ENCODE results near the gene ANK2.

ANK2 gene

DNA sequence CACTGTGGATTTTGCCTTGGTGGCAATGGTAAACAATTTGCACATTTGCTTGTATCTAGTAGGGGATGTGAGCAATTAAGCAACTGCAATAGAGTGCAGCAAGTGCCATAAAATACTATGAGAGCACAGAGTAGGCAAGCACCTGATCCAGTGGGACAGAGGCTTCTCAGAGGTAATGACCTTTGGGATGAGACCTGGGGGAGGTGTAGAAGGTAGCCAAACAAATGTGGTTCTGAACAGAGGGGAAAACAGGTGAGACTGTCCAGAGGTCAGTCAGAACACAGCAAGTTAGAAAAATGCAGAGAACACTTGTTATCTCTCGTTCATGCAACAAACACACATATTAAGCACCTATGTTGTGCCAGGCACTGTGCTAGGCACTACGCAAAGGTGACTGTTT, 21.4 kb upstream of the ANK2 start:
- no peak for ATAC-seq
- H3K27me3 Mint-ChIP-seq: no peaks in the 10 kb centered on the region
- H3K27ac Mint-ChIP-seq: no peak overlapping the region
- H3K4me3 Mint-ChIP-seq: no peak overlapping the region
- no peaks in the 10 kb centered on the region for H3K36me3 Mint-ChIP-seq
- H3K9me3 Mint-ChIP-seq: no peaks in the 10 kb centered on the region
- no peaks in the 10 kb centered on the region for H3K4me1 Mint-ChIP-seq

DNA sequence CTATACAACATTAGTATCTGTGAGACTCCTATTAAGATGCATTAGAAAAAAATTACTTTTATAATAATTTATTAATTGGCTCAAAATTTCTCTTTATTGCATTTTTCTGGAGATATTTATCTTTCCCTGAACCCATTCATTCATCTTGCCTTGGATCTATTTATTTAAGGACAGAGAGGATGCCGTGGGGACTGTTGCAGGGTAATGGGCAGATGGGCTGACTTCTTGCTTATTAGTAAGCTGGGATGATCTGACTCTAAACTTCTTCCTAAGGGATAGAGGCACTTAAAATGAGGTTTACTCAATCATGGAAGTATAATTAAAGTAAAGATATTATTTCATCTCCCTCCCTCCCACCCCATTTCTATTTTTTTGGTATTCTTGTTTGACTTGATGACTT, 18.2 kb upstream of the ANK2 start:
- Mint-ChIP-seq H3K4me1 (no peaks in the 10 kb centered on the region), H3K4me3 (no peak overlapping the region), H3K27me3 (no peaks in the 10 kb centered on the region), H3K36me3 (no peaks in the 10 kb centered on the region), H3K9me3 (no peaks in the 10 kb centered on the region), H3K27ac (no peak overlapping the region)
- ATAC-seq: no peak

DNA sequence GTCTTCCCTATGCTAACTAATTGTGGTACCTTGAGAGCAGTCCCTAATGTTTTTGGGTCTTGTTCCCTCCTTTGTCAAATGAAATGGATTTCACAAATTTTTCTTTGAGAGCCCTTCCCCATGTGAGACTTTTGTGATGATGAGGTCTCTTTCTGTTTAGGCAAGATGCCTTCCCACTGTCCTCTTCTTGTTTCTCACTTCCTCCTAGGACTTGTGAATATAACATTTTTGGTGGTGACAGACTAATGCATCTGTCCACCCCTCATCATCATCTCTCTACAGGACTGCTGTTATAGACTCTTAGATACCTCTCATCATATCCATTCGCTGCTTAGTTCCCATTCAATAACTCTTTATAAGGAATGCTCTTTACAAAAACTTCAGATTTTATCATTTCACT, 8.7 kb upstream of the ANK2 start:
- Mint-ChIP-seq H3K4me3 (no peak overlapping the region), H3K27ac (no peak overlapping the region), H3K4me1 (no peaks in the 10 kb centered on the region), H3K27me3 (no peaks in the 10 kb centered on the region), H3K9me3 (peaks cover 3% of the 10 kb centered on the region), H3K36me3 (no peaks in the 10 kb centered on the region)
- ATAC-seq: no peak

DNA sequence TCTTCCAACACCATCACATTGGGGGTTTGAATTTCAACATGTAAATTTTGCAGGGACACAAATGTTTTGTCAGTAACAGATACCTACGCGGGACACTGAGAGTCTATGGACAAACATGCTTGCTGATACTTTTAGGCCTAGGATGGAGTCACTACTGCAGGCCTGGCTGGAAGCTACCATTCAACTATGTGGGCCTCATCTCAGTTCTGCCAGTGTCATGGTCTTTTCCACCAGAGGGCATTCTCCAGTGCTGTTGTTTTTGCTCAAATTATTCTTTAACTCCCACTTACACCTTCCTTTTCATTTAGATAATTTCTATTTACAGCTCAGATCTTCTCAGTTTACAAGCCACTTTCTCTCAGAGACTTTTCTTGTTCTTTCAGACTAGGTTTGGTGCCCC, 7.0 kb upstream of the ANK2 start:
- Mint-ChIP-seq H3K36me3 (no peaks in the 10 kb centered on the region), H3K27me3 (no peaks in the 10 kb centered on the region), H3K4me3 (no peak overlapping the region), H3K9me3 (peaks cover 3% of the 10 kb centered on the region), H3K27ac (no peak overlapping the region), H3K4me1 (no peaks in the 10 kb centered on the region)
- no peak for ATAC-seq

DNA sequence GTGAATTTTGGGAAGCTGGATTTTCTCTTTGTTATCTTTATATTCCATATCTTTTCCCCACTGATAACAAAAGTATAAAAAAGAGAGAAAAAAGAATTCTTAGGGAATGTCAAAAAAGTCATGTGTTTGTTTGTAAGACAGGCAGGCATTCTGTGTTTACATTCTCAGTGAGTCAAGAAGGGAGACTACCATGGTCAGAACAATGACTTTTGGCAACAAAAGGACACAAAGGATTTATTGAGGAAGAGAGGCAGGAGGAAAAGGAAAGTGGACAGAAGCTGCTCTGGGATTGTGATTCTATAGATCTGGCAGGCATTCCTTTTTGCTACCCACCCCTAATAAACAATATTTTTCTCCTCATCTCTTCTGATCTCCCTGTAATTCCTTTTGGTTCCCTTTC, 5.9 kb upstream of the ANK2 start:
- no peaks in the 10 kb centered on the region for H3K36me3 Mint-ChIP-seq
- no peak overlapping the region for H3K4me3 Mint-ChIP-seq
- no peak for ATAC-seq

DNA sequence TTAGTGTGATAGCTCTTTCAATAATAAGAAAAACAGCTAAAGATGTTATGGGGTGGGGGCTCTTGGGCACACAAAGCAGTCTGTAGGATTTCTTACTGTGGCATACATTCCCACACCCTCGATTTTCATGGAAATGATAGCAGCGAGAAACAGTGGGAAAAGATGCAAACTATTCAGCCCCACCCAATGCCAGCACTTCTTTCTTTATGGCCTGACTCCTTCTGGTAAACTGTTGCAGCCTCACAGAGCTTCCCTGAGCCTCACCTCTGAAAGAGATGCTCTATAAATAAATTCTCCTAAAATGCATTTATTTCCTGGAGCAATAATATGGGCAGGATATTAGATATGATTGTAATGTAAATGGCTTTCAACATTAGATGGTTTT, 910 bp downstream of the ANK2 start:
- Mint-ChIP-seq H3K27me3 (peaks cover 8% of the 10 kb centered on the region), H3K4me1 (peaks cover 6% of the 10 kb centered on the region), H3K9me3 (no peaks in the 10 kb centered on the region), H3K27ac (no peak overlapping the region), H3K36me3 (no peaks in the 10 kb centered on the region), H3K4me3 (no peak overlapping the region)
- ATAC-seq: no peak

More for the DNA sequence above, 5.9 kb upstream of the ANK2 start:
- Mint-ChIP-seq H3K4me1 (no peaks in the 10 kb centered on the region), H3K27ac (no peak overlapping the region), H3K9me3 (peaks cover 3% of the 10 kb centered on the region), H3K27me3 (no peaks in the 10 kb centered on the region)

DNA sequence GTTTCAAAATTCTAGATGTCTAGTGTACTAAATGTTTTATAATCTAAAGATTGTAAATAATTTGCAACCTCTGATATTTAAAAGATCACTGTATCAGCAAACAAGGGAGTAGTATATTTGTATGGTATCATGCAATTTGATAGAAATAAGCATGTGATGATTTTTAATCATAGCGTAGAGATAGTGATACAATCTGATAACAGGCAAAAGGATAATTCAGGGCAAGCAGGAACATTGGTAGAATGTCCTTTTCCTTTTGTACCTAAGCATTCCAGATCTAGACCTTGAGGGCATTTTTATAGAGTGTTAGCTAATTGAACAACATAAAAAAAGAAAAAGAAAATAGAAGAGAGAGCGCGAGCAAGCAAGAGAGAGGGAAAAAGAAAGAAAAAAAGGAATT, 1.4 kb downstream of the ANK2 start:
- Mint-ChIP-seq H3K27ac (no peak overlapping the region), H3K4me1 (peaks cover 6% of the 10 kb centered on the region), H3K9me3 (no peaks in the 10 kb centered on the region), H3K27me3 (peaks cover 8% of the 10 kb centered on the region), H3K4me3 (no peak overlapping the region), H3K36me3 (no peaks in the 10 kb centered on the region)
- no peak for ATAC-seq

DNA sequence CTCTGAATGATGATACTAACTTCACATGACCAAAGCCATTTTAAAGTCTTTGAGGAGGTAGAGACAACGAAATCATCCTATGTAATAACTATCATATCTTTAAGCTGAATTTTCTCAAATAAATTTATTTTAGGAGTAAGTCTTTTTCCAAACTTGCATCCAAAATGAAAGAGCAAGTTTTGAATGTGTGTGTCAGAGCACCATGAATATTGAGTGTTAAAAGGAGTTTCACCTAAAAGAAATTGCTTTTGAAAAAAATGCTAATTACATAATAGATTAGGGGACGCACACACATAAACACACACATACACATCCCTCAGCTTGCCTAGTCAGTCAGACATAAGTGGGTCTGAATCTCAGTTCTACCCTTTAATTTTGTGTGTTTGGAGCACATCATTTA, 1.9 kb downstream of the ANK2 start:
- no peaks in the 10 kb centered on the region for H3K36me3 Mint-ChIP-seq
- peaks cover 8% of the 10 kb centered on the region for H3K27me3 Mint-ChIP-seq
- H3K9me3 Mint-ChIP-seq: no peaks in the 10 kb centered on the region
- H3K4me3 Mint-ChIP-seq: no peak overlapping the region
- no peak for ATAC-seq
- no peak overlapping the region for H3K27ac Mint-ChIP-seq
- H3K4me1 Mint-ChIP-seq: peaks cover 6% of the 10 kb centered on the region

DNA sequence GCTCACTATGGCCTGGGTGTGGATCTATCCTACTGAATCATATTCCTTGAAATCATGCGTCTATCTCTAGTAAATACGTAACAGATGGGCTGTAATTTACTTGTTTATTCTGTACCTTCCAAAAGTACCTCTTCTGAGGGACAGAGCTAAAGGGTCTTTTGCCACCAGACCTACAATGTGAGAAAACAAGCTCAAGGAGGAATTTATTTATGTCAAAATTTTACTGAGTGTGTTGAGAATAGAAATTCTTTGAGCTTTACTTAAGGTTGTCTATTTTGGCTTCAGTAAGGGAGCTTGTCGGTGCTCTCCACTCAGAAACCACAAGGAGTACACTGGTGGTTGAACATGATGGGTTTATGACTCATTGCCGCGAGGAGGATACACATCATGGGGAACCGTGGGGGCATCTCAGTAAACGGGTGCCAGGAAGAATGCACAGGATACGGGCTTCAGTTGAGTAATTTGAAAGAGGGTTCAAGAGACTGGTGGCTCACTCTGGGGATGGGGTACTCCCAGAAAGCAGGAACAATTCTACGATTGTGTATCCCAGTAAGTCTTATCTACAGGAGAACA, 3.0 kb downstream of the ANK2 start:
- Mint-ChIP-seq H3K36me3 (no peaks in the 10 kb centered on the region), H3K4me1 (peaks cover 6% of the 10 kb centered on the region), H3K27me3 (peaks cover 8% of the 10 kb centered on the region), H3K27ac (no peak overlapping the region), H3K4me3 (no peak overlapping the region), H3K9me3 (no peaks in the 10 kb centered on the region)
- ATAC-seq: peak; percentile 75

DNA sequence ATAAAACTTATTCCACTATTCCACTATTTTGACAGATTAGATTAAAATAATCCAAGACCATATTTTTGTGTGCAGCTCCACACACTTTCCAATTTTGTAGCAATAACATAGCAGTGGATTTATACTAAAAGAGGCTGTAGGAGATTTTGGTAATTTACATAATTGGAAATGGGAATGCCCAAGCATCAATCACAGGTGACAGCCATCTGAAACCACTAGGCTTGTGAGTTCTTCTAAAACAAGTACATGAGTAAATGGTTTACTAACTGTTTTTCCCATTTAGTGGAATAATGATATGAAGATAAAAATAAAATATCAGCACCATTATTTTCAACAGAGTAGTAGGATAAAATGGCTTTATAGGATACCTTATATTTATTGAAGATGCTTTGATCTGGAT, 4.4 kb downstream of the ANK2 start:
- Mint-ChIP-seq H3K36me3 (no peaks in the 10 kb centered on the region), H3K27me3 (peaks cover 8% of the 10 kb centered on the region), H3K4me3 (no peak overlapping the region), H3K9me3 (no peaks in the 10 kb centered on the region), H3K4me1 (peaks cover 6% of the 10 kb centered on the region), H3K27ac (no peak overlapping the region)
- no peak for ATAC-seq

DNA sequence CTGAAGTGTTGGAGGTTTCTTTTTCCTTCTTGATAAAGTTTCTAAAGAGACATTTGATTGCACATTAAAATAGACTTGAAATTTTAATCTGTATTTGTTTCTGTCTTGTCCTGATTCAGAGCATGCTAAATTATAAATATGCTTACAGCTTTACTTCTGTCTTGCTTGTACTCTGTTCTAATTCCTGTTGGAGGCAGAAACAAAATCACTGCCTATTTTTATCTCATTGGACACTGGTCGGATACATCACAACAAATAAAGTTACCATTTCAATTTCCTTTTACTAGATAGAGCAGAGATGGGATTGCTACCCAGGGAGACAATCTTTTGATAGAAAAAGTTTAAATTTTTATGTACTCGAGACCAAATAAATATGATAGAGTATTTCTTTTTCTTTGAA, 6.9 kb downstream of the ANK2 start:
- no peak overlapping the region for H3K4me3 Mint-ChIP-seq
- H3K9me3 Mint-ChIP-seq: no peaks in the 10 kb centered on the region
- H3K4me1 Mint-ChIP-seq: peaks cover 6% of the 10 kb centered on the region
- H3K27ac Mint-ChIP-seq: no peak overlapping the region
- no peak for ATAC-seq
- H3K36me3 Mint-ChIP-seq: no peaks in the 10 kb centered on the region
- no peaks in the 10 kb centered on the region for H3K27me3 Mint-ChIP-seq

DNA sequence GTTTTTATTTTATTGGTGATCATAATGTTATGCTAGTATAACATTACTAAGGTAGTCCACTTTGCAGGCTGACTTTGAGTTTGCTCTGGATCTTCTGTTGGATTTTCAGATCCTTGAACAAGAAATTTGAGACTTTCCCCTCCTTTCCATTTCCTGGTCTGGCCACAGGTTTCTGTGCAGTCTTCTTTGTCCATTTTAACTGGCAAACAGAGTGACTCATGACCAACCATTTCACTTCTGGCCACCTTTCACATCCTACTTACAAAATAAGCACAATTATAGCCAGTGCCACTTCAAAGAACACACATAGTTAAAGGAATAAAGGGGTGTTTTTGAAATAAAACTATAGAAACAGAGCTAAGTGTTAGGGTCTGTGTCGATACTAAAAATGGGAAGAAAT, 8.4 kb downstream of the ANK2 start:
- ATAC-seq: no peak

DNA sequence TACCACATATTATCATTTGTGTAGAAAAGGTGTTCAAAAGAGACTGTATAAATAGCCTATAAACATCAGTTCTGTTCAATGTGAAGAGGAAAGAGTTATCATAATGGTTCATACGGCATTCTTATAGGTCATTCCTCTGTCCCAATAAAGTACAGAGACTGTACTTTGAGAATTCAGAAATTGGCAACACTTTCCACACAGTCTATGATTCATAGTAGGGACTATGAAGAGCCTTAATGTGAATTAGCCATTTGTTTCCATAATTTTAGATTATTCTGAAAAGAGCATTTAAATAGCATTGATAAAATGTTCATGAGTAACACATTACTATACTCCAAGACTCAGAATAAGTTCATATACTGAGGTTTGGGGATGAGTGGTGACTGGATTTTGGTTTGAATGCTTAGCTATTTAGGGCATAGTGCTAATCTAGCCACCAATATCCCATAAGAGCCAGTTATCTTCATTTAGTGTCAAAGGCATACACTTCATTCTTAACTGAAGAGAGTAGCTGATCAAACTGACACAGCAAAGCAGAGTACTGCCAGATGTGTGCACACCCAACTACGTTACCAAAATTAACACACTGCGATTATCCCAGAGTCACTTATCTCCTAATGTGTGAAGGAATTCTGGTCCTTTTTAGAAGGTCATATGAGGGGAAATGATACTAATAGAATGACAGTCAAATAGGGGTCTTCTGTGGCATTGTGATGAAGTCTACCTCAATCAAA, 10.2 kb downstream of the ANK2 start:
- no peaks in the 10 kb centered on the region for H3K4me1 Mint-ChIP-seq
- H3K4me3 Mint-ChIP-seq: no peak overlapping the region
- no peak overlapping the region for H3K27ac Mint-ChIP-seq
- ATAC-seq: no peak
- H3K36me3 Mint-ChIP-seq: no peaks in the 10 kb centered on the region
- H3K27me3 Mint-ChIP-seq: no peaks in the 10 kb centered on the region
- no peaks in the 10 kb centered on the region for H3K9me3 Mint-ChIP-seq

More for the DNA sequence above, 8.4 kb downstream of the ANK2 start:
- H3K4me1 Mint-ChIP-seq: peaks cover under 1% of the 10 kb centered on the region
- no peak overlapping the region for H3K4me3 Mint-ChIP-seq
- no peaks in the 10 kb centered on the region for H3K36me3 Mint-ChIP-seq
- no peaks in the 10 kb centered on the region for H3K9me3 Mint-ChIP-seq
- H3K27me3 Mint-ChIP-seq: no peaks in the 10 kb centered on the region
- H3K27ac Mint-ChIP-seq: no peak overlapping the region

DNA sequence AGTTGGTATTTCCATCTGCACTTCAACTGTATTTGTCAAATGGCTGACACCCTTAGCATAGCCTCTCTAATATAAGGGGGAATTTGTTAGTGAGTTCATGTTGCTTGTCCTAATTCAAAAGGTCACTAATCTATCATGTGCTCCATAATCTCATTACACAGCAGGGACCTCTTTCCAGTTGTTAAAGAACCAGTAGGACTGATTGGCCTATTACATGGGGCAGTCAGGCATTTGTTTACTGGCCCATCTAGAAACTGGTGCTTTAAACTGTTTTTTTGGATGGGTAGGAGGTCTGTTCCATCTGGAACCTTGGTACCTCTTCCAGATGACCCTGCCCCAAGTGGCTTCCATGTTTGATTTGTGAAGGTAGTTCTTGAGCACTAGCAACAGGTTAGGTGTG, 11.4 kb downstream of the ANK2 start:
- no peak for ATAC-seq
- Mint-ChIP-seq H3K27ac (no peak overlapping the region), H3K9me3 (no peaks in the 10 kb centered on the region), H3K36me3 (no peaks in the 10 kb centered on the region), H3K4me1 (no peaks in the 10 kb centered on the region), H3K27me3 (no peaks in the 10 kb centered on the region), H3K4me3 (no peak overlapping the region)

DNA sequence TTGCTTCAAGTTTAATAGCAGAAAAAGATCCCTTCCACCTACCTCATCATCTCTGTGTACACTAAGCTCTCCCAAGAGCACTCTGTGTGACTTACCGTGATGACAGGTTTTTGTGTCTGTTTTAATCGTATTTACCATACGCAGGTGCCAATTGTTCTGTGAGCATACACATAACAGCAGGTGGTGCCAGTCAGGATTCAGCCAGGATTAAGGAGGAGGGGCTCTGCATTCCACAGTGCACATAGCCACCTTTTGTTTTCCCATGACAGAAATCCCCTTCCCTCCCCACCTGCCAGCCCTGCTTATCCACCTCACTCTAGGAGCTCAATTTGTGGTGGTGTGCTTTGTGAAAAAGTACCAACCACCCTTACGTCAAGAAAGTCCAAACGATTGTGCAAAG, 14.8 kb downstream of the ANK2 start:
- no peaks in the 10 kb centered on the region for H3K27me3 Mint-ChIP-seq
- no peak overlapping the region for H3K27ac Mint-ChIP-seq
- no peaks in the 10 kb centered on the region for H3K36me3 Mint-ChIP-seq
- no peak overlapping the region for H3K4me3 Mint-ChIP-seq
- no peak for ATAC-seq
- no peaks in the 10 kb centered on the region for H3K4me1 Mint-ChIP-seq
- H3K9me3 Mint-ChIP-seq: no peaks in the 10 kb centered on the region

DNA sequence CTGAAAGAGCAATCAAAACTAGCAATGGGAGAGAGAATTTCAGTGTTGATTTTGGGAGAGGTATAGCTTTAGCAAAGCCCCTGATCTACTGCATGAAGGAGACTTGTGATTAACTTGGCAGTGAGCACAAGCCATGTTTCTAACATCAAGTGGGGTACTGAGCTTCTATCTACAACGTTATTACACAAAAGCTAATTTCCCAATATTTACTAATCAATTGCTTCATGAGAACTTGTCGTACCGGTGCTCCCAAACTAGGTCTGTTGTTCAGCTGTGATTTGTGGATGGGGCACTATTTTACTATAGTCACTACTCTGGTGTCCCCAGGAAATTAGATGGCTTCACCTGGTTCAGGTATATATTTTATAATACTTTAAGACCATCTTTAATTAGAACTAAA, 16.2 kb downstream of the ANK2 start:
- H3K36me3 Mint-ChIP-seq: no peaks in the 10 kb centered on the region
- H3K27me3 Mint-ChIP-seq: no peaks in the 10 kb centered on the region
- H3K4me1 Mint-ChIP-seq: no peaks in the 10 kb centered on the region
- H3K9me3 Mint-ChIP-seq: no peaks in the 10 kb centered on the region
- H3K4me3 Mint-ChIP-seq: no peak overlapping the region
- no peak for ATAC-seq
- no peak overlapping the region for H3K27ac Mint-ChIP-seq
